Cardiac fibroblast (primary cell): ENCODE data around the gene HERC2.

ENCODE experiments used
- DNase-seq, 2 donors: peaks; one replicate each; pipeline versions ENCODE4 v3.0.0 to v3.0.0-alpha.2; 2010; ENCODE audit warnings: low read depth in 2 of 2
- H3K4me3 ChIP-seq, 2 donors: replicated peaks in 1 of 2; 1 replicate in 1 of 2; 2 replicates in 1 of 2; pipeline ENCODE4 v1.5.1; 2011; ENCODE audit warnings: low read depth in 2 of 2, low read length in 2 of 2, mild to moderate bottlenecking in 2 of 2, moderate library complexity in 1 of 2
- CTCF ChIP-seq: IDR thresholded peaks from one replicate; pipeline ENCODE4 v1.5.1; 2011; ENCODE audit warnings: low read depth, mild to moderate bottlenecking, low read length, inconsistent platforms

Gene HERC2

GRCh38 chr15:28264166-28264565 lies 57.8 kb downstream of the HERC2 start:
- H3K4me3 ChIP-seq = no peak overlapping the region
- no peak for DNase-seq
- TF ChIP-seq CTCF = no peak

- TF ChIP-seq CTCF = no peak
- DNase-seq = no peak
- no peak overlapping the region for H3K4me3 ChIP-seq
Observed at GRCh38 chr15:28262438-28262837, 59.5 kb downstream of the HERC2 start.

- no peak overlapping the region for H3K4me3 ChIP-seq
- no peak for DNase-seq
- no peak for TF ChIP-seq CTCF
Observed at GRCh38 chr15:28260722-28261121, 61.3 kb downstream of the HERC2 start.

DNA sequence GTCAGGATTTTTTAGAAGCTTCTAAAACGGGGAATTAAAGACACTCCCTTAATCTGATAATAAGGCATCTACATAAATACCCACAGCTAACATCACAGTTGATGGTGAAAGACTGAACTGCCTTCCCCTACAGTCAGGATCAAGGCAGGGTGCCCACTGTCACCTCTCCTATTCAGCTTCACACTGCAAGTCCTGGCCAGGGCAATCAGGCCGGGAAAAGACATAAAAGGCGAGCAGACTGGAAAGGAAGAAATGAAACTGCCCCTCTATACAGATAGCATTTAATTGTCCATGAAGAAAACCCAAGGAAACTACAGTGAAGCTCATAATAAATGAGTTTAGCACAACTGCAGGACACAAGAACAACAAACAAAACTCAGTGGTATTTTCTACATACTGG lies 61.7 kb downstream of the HERC2 start:
- H3K4me3 ChIP-seq = no peak overlapping the region
- no peak for TF ChIP-seq CTCF
- DNase-seq = no peak

- DNase-seq = no peak
- no peak for TF ChIP-seq CTCF
- H3K4me3 ChIP-seq = no peak overlapping the region
Observed at GRCh38 chr15:28255965-28256364, 66.0 kb downstream of the HERC2 start.

DNA sequence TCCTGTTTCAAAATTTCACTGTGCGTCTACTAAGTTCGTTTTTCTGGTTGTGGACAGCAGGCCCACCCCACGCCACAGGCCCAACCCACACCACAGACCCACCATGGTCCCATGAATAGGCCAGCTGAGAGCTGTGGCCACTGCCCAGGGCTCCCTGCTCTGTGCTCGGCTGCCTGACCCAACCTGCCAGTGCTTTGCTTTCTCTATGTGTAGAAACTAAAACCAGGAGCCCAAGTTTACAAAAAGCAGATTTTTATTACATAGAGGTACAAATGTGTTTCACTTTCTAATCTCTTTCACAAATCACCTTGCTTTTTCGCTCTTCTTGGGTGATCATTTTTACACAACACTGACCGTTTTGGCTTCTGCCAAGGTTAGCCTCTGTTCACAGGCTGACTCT lies 69.1 kb downstream of the HERC2 start:
- no peak overlapping the region for H3K4me3 ChIP-seq
- no peak for DNase-seq
- no peak for TF ChIP-seq CTCF

DNA sequence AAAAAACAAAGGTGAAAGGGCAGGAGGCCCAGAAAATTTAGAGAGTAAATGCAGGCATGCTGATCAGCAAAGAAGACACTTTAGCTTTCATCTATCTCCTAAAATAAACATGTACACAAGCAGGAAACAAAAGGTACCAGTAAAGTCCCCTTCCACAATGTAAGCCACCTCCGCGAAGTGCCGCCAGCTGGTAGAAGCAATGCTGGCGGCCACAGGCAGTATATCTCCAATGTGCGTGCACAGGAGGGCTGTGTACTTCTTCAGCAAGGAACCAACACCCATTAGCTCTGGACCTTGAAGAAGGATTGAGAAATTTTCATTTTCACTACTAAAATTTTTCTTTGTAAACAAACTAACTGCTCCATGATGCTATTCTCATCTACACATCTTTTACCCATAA lies 75.4 kb downstream of the HERC2 start:
- no peak overlapping the region for H3K4me3 ChIP-seq
- no peak for TF ChIP-seq CTCF
- DNase-seq = no peak
